IPS-20b (cell line): ENCODE measurements around the gene GALNT18.

Experiments
- H3K27ac ChIP-seq: one replicate; pipeline ENCODE4 v1.5.1; 2013; ENCODE audit warnings: low read length
- H3K27me3 ChIP-seq: 2 replicates; pipeline ENCODE4 v1.6.1; 2013; ENCODE audit warnings: mild to moderate bottlenecking, low read length, inconsistent platforms; ENCODE audit not compliant: insufficient read depth
- H3K36me3 ChIP-seq: 2 replicates; pipeline ENCODE4 v1.6.1; 2013; ENCODE audit warnings: low read depth, mild to moderate bottlenecking, inconsistent platforms, low read length, moderate library complexity; ENCODE audit not compliant: insufficient read depth
- H3K4me1 ChIP-seq: 2 replicates; pipeline ENCODE4 v1.6.1; 2013; ENCODE audit warnings: mild to moderate bottlenecking, control low read depth, inconsistent platforms, low read length, moderate library complexity; ENCODE audit not compliant: insufficient read depth
- H3K4me3 ChIP-seq: 2 replicates; pipeline ENCODE4 v1.5.1; 2013; ENCODE audit warnings: mild to moderate bottlenecking, low read length, inconsistent platforms
- H3K9ac ChIP-seq: 2 replicates; pipeline ENCODE4 v1.6.1; 2013; ENCODE audit warnings: low read depth, mild to moderate bottlenecking, inconsistent platforms, low read length, moderate library complexity
- H3K9me3 ChIP-seq: 2 replicates; pipeline ENCODE4 v1.6.1; 2013; ENCODE audit warnings: mild to moderate bottlenecking, low read depth, low read length, inconsistent platforms; ENCODE audit not compliant: insufficient read depth

The GALNT18 gene

GRCh38 chr11:11397036-11397415 lies 224.8 kb downstream of the GALNT18 start:
- no peak overlapping the region for H3K4me3 ChIP-seq
- H3K9me3 ChIP-seq, result no peaks in the 10 kb centered on the region
- H3K27me3 ChIP-seq, result no peaks in the 10 kb centered on the region
- H3K9ac ChIP-seq, result no peak overlapping the region
- H3K4me1 ChIP-seq, result no peaks in the 10 kb centered on the region
- no peaks in the 10 kb centered on the region for H3K36me3 ChIP-seq
- H3K27ac ChIP-seq, result no peak overlapping the region

- Histone ChIP-seq H3K9me3 (no peaks in the 10 kb centered on the region), H3K4me3 (no peak overlapping the region), H3K27me3 (no peaks in the 10 kb centered on the region), H3K36me3 (no peaks in the 10 kb centered on the region), H3K9ac (no peak overlapping the region), H3K4me1 (no peaks in the 10 kb centered on the region), H3K27ac (no peak overlapping the region)
Measured at GRCh38 chr11:11396301-11397035, 225.3 kb downstream of the GALNT18 start.

GRCh38 chr11:11395126-11395525 lies 226.7 kb downstream of the GALNT18 start:
- H3K4me3 ChIP-seq, result no peak overlapping the region
- H3K27me3 ChIP-seq, result no peaks in the 10 kb centered on the region
- H3K36me3 ChIP-seq, result no peaks in the 10 kb centered on the region
- H3K9me3 ChIP-seq, result no peaks in the 10 kb centered on the region
- H3K9ac ChIP-seq, result no peak overlapping the region
- H3K4me1 ChIP-seq, result no peaks in the 10 kb centered on the region
- H3K27ac ChIP-seq, result no peak overlapping the region

- Histone ChIP-seq H3K4me3 (no peak overlapping the region), H3K4me1 (no peaks in the 10 kb centered on the region), H3K9ac (no peak overlapping the region), H3K36me3 (no peaks in the 10 kb centered on the region), H3K9me3 (no peaks in the 10 kb centered on the region), H3K27ac (no peak overlapping the region), H3K27me3 (no peaks in the 10 kb centered on the region)
Measured at GRCh38 chr11:11394241-11394640, 227.6 kb downstream of the GALNT18 start.

DNA sequence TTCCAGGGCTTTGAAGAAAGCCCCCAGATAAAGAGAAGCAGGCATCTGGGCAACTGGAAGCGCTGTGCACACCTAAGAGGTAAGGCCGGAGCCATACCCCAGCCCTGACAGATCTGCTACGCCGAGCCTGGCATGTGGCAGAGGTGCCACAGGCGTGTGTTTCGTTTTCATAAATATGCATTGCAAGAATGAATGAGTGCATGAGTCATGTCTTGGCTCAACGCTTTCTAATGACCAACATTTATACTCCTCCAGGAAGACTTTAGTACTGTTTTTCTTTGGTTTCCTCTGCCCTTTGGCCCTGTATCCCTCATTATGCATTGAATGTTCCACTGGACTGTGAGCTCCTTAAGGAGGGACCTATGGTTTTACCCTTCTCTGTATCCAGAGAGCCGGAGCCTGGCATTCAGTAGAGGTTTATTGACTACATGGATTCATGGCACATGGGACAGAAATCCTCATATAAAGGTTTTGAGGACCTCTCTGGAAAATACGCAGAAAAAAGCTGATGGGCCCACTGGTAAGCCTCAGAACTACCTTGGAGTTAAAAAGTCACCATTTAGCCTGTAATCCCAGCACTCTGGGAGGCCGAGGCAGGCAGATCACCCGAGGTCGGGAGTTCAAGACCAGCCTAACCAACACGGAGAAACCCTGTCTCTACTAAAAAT lies 229.9 kb downstream of the GALNT18 start:
- Histone ChIP-seq H3K4me3 (no peak overlapping the region), H3K4me1 (peaks cover under 1% of the 10 kb centered on the region; the same call in 1 of the 2 replicates), H3K27ac (no peak overlapping the region), H3K27me3 (no peaks in the 10 kb centered on the region), H3K9me3 (no peaks in the 10 kb centered on the region), H3K9ac (no peak overlapping the region), H3K36me3 (no peaks in the 10 kb centered on the region)

DNA sequence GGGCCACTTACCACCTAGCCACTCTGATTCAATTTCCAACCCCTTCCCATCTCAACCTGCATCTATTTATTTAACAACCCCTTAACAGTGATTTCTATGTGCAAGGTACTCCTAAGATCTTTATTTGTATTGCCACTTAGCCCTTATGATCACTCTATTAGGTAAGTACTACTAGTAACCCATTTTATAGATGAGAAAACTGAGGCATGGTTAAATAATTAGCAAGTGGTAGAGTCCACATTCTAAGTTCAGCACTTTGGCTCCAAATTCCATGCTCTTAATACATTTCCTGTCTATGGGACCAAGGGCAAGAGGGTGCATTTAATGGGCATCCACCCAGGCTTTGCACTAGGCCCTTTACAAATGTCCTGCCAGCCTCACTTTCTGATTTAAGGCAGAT lies 230.6 kb downstream of the GALNT18 start:
- H3K27me3 ChIP-seq, result no peaks in the 10 kb centered on the region
- no peak overlapping the region for H3K4me3 ChIP-seq
- H3K4me1 ChIP-seq, result peaks cover 4% of the 10 kb centered on the region; the same call in 1 of the 2 replicates
- H3K9ac ChIP-seq, result no peak overlapping the region
- no peaks in the 10 kb centered on the region for H3K36me3 ChIP-seq
- no peaks in the 10 kb centered on the region for H3K9me3 ChIP-seq
- no peak overlapping the region for H3K27ac ChIP-seq

- Histone ChIP-seq H3K9me3 (no peaks in the 10 kb centered on the region), H3K36me3 (no peaks in the 10 kb centered on the region), H3K4me1 (peaks cover 4% of the 10 kb centered on the region; the same call in 1 of the 2 replicates), H3K27ac (no peak overlapping the region), H3K27me3 (no peaks in the 10 kb centered on the region), H3K9ac (no peak overlapping the region), H3K4me3 (no peak overlapping the region)
Measured at GRCh38 chr11:11390068-11390771, 231.6 kb downstream of the GALNT18 start.

- H3K27me3 ChIP-seq, result no peaks in the 10 kb centered on the region
- peaks cover 4% of the 10 kb centered on the region; the same call in 1 of the 2 replicates for H3K4me1 ChIP-seq
- no peak overlapping the region for H3K27ac ChIP-seq
- H3K9ac ChIP-seq, result no peak overlapping the region
- H3K36me3 ChIP-seq, result no peaks in the 10 kb centered on the region
- H3K9me3 ChIP-seq, result no peaks in the 10 kb centered on the region
- no peak overlapping the region for H3K4me3 ChIP-seq
Measured at GRCh38 chr11:11389238-11389637, 232.6 kb downstream of the GALNT18 start.

GRCh38 chr11:11387622-11388305 lies 234.0 kb downstream of the GALNT18 start:
- H3K36me3 ChIP-seq, result no peaks in the 10 kb centered on the region
- H3K9me3 ChIP-seq, result no peaks in the 10 kb centered on the region
- H3K9ac ChIP-seq, result no peak overlapping the region
- no peaks in the 10 kb centered on the region for H3K27me3 ChIP-seq
- no peak overlapping the region for H3K4me3 ChIP-seq
- H3K27ac ChIP-seq, result no peak overlapping the region
- H3K4me1 ChIP-seq, result peaks cover 4% of the 10 kb centered on the region; the same call in 1 of the 2 replicates

- H3K9me3 ChIP-seq, result no peaks in the 10 kb centered on the region; the same call in 1 of the 2 replicates
- H3K36me3 ChIP-seq, result no peaks in the 10 kb centered on the region
- no peak overlapping the region for H3K4me3 ChIP-seq
- no peak overlapping the region for H3K27ac ChIP-seq
- H3K4me1 ChIP-seq, result peaks cover 4% of the 10 kb centered on the region; the same call in 1 of the 2 replicates
- H3K27me3 ChIP-seq, result no peaks in the 10 kb centered on the region
- H3K9ac ChIP-seq, result no peak overlapping the region
Measured at GRCh38 chr11:11387207-11387606, 234.6 kb downstream of the GALNT18 start.

DNA sequence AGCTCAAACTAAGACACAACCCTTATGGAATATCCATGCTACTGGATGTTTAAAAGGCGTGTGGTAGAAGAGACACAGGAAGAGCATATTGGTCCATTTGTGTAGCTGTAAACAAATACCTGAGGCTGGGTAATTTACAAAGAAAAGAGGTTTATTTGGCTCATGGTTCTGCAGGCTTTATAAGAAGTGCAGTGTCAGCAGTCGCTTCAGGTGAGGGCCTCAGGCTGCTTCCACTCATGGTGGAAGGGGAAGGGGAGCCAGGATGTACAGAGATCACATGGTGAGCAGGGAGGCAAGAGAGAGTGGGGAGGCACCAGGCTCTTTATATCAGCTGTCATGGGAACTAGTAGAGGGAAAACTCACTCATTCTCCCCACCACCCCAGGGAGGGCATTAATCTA lies 237.0 kb downstream of the GALNT18 start:
- Histone ChIP-seq H3K4me3 (no peak overlapping the region), H3K27ac (no peak overlapping the region), H3K9ac (no peak overlapping the region), H3K9me3 (no peaks in the 10 kb centered on the region; the same call in 1 of the 2 replicates), H3K27me3 (no peaks in the 10 kb centered on the region), H3K36me3 (no peaks in the 10 kb centered on the region), H3K4me1 (peaks cover 4% of the 10 kb centered on the region; the same call in 1 of the 2 replicates)
